Activated gamma-delta T cell treated with Interleukin-2 at 50 U/mL for 16 hours (primary cell): ENCODE data around the gene POTEG.
"Not testable (repeated sequence)": the region's sequence is repeated elsewhere in the genome, so short reads cannot be mapped to it uniquely, and the experiment has no call there.

ENCODE experiments used
- DNase-seq: peaks from one replicate; pipeline ENCODE4 v3.0.0-alpha.2; 2020

Gene POTEG

GRCh38 chr14:19372813-19373500, 61.2 kb downstream of the POTEG start:
- DNase-seq, result not testable (repeated sequence)

DNA sequence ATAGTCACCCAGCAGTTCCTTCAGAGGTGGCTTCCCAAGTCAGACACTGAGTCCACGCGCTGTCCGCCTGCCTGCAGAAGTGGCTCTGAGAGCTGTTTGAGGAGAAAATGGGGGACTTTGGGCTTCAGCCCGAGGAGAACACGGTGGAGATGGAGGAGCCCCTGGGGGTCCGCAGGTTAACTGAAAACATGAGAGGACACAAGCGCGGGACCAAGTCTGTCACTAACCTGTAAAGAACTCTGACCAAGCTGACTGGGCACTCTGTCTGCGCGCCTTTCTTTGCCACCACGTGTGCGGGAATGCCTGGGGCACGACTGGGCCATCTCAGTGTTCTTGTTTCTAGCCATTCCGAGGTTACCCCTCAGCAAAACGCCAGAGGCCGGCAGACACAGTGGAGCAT, 62.4 kb downstream of the POTEG start:
- not testable (repeated sequence) for DNase-seq

DNA sequence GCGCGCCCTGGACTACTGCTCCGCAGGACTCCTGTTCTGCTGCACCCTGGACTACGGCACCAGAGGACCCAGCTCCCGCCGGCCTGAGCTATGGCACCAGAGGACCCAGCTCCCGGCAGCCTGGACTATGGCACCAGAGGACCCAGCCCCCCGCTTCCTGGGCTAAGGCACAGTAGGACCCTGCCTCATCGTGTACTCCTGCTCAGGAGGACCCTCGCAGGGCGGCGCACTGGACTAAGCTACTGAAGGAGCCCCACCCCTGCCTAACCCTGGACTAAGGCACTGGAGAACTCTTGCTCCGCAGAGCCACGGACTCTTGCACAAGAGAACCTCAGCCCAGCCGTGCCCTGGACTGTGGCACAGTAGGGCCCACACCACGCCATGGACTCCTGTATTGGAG, 71.3 kb downstream of the POTEG start:
- not testable (repeated sequence) for DNase-seq

- DNase-seq, result not testable (repeated sequence)
Observed at GRCh38 chr14:19362323-19362722, 71.8 kb downstream of the POTEG start.

- not testable (repeated sequence) for DNase-seq
Observed at GRCh38 chr14:19361636-19362253, 72.4 kb downstream of the POTEG start.

DNA sequence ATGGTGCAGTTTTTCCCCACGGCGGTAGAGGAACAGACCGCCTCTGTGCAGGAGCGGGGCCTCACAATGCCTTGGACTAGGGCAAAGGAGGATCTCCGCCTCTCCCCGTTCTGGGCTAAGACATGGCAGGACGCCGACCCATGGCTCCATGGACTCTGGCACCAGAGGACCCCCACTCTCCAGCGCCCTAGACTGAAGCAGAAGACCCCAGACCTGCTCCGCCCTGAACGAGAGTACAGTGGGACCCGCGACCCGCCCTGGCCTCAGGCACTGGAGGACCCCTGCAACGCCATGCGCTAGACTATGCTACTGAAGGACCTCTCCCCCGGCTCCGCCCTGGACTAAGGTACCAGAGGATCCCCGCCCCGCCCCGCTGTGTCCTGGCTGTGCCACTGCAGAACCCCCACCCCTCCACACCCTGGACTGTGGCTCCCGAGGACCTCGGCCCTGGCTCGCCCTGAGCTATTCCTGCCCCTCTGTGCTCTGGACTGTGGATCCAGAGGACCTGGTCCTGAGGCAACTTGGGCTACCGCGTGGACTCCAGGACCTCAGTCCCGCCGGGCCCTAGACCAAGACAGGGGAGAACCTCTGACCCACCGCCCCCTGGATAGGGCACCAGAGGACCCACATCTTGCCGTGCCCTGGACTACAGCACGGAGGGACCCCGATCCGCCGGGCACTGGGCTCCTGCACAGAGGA, 73.1 kb downstream of the POTEG start:
- not testable (repeated sequence) for DNase-seq
